Fibroblast of the aortic adventitia (primary cell): Measurements from ENCODE around the gene ELMO1. TPM values are rescaled to one million over a fixed set of nuclear protein-coding genes. Genes with fewer than 3 reads are reported as not detected.
A peak's percentile ranks its signal among the peaks of the same experiment; 100 is the strongest.

ENCODE experiments used
- DNase-seq: peaks from one replicate; pipeline ENCODE4 v3.0.0-alpha.2; 2010; ENCODE audit warnings: low read depth
- H3K4me3 ChIP-seq: 2 replicates; pipeline ENCODE4 v1.5.1; 2011; ENCODE audit warnings: low read depth, mild to moderate bottlenecking, control low read depth, low read length, moderate library complexity
- CTCF ChIP-seq: IDR thresholded peaks from 2 replicates; pipeline ENCODE4 v1.5.1; 2011; ENCODE audit warnings: mild to moderate bottlenecking, low read length, control low read depth, inconsistent platforms; ENCODE audit not compliant: insufficient read depth
- total RNA-seq: library from RNA; depleted of rRNA; stranded (reverse); fragments of >200 nt; gene quantifications from 2 replicates; pipeline ENCODE4 v1.2.3, GENCODE V29; 2012; ENCODE audit warnings: low replicate concordance

The ELMO1 gene
- total RNA-seq, 1 donor, result 1.3 TPM

GRCh38 chr7:37208528-37208927 lies 240.1 kb downstream of the ELMO1 start:
- TF ChIP-seq CTCF, result peak; percentile 44
- peak; percentile 93 for DNase-seq
- no peak overlapping the region for H3K4me3 ChIP-seq

GRCh38 chr7:37206192-37206591 lies 242.5 kb downstream of the ELMO1 start:
- no peak for TF ChIP-seq CTCF
- H3K4me3 ChIP-seq, result no peak overlapping the region

GRCh38 chr7:37205451-37205850 lies 243.2 kb downstream of the ELMO1 start:
- TF ChIP-seq CTCF, result no peak

More at GRCh38 chr7:37206192-37206591, 242.5 kb downstream of the ELMO1 start:
- no peak for DNase-seq

GRCh38 chr7:37201876-37202198 lies 246.8 kb downstream of the ELMO1 start:
- no peak for TF ChIP-seq CTCF
- no peak overlapping the region for H3K4me3 ChIP-seq
- no peak for DNase-seq

More at GRCh38 chr7:37205451-37205850, 243.2 kb downstream of the ELMO1 start:
- DNase-seq, result no peak
- H3K4me3 ChIP-seq, result no peak overlapping the region

GRCh38 chr7:37201003-37201875 lies 247.4 kb downstream of the ELMO1 start:
- DNase-seq, result peak; percentile 85
- H3K4me3 ChIP-seq, result no peak overlapping the region
- peak; percentile 84 for TF ChIP-seq CTCF

GRCh38 chr7:37198906-37199485 lies 249.7 kb downstream of the ELMO1 start:
- H3K4me3 ChIP-seq, result no peak overlapping the region
- peak; percentile 70 for DNase-seq
- peak; percentile 92 for TF ChIP-seq CTCF
